ENCODE data around the gene KIDINS220.
A peak's percentile ranks its signal among the peaks of the same experiment; 100 is the strongest.

Gene KIDINS220

DNA sequence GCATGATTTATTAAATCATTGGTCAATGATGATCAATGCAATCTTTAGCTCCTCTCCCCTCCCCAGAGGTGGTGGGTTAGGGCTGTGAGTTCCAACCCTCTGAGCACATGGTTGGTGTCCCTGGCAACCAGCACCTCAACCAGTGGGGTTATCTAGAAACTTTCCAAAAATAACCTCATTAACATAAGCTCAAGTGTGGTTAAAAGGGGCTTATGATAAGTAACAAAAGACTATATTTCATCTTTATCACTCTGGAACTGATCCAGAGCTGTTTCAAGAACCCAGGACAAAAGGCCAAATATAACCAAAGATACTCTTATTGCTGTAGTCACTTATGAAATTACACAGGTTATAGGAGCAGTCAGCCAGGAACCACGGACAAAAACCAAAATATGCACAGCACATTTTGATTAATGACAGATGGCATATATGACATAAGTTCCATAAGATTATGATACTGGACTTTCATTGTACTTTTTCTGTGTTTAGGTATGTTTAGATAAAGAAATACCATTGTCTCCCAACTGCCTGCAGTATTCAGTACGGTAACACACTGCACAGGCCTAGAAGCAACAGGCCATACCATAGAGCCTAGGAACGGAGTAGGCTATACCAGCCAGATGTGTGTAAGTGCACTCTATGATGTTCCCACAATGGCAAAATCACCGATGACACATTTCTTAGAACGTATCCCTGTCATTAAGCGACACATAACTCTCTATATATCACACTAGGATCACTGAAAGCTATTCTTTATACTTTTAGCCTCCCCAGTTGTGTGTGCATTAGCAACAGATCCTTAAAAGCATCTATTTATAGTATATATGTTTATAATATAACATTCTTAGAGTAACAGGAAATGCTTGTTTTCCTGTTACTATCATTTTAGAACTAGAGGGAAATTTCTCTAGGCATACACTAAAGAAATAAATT lies 31.9 kb downstream of the KIDINS220 start:
- no peak for DNase-seq (ENCODE audit: low spot score)

DNA sequence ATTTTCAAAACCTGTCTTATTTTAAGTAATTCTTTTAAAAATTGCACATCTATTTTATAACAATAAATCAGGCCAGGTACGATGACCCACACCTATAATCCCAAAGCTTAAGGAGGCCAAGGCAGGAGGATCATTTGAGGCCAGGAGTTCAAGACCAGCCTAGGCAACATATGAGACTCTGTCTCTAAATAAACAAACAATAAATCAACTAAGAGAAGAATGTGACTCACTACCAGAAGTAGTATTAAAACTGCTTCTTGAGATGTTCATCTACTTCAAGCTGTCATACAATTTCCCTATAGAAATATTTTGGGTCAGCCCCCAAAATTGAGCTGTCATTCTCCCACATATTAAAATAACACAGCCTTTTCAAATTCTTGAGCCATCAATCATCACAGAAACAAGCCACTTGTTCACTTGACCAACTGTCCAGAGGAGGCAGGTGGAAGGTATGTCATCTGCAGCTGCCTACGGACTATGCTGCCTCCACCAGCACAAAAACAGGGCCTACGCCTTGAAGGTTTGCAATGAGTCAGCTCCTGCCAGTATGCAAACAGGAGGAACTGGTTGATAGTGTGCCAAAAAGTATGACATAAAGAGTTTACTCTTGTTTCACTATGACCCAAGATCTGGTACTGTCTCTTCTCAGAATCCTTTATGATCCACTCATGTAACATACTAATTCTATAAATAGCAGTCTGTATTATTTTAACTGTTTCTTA lies 33.6 kb downstream of the KIDINS220 start:
- peak; percentile 31 for DNase-seq (ENCODE audit: low spot score)

DNA sequence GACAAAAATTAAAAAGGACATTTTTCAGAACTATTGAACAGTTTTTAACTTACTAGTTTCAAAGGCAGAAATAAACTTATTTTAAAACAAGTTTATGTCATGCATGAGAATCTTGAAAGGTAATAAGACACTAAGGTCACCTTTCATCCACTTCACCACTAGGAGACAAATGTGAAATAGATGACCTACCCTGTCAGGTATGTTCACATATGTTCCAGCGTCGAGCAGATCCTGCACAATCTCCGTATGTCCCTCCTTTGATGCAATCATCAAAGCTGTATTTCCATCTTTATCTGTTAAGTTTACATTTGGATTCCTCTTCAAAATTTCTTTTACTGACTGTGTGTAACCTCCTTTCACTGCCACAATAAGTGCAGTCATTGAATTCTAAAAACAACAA lies 34.7 kb downstream of the KIDINS220 start:
- no peak for DNase-seq (ENCODE audit: low spot score)

DNA sequence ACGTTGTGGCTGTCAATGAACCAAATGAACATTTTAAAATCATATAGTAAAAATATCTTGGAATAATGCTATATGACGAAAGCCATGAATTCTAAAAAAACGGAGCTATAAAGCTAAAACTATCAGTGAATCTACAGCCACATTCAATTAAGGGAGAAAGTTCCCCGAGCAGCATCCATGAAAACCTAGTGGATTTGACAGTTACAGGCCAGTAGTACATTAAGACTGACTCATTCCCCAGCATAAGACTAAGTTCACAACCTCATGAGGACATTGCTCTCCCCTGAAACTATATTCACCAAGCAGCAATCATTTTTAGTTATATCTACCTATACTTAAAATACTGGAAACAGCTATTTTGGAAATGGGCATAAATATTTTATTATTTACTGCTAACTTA lies 36.6 kb downstream of the KIDINS220 start:
- no peak for DNase-seq (ENCODE audit: low spot score)

DNA sequence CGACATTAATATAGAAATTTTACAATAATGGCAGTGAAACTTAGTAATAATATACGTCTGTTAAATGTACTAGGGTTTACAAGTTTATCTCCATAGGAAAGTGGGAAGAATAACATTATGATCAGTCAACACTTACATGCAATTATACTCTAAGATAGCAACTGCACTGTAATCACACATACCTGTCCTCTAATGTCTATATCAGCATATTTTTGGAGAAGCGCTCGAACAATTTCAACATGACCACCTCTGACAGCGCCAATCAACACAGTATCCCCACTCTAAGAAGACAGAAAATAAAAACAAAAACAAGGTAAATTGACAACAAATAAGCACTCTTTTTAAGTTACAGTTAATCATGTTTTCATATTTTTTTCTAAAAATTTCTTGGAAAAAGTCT lies 37.2 kb downstream of the KIDINS220 start:
- DNase-seq (ENCODE audit: low spot score) = no peak

DNA sequence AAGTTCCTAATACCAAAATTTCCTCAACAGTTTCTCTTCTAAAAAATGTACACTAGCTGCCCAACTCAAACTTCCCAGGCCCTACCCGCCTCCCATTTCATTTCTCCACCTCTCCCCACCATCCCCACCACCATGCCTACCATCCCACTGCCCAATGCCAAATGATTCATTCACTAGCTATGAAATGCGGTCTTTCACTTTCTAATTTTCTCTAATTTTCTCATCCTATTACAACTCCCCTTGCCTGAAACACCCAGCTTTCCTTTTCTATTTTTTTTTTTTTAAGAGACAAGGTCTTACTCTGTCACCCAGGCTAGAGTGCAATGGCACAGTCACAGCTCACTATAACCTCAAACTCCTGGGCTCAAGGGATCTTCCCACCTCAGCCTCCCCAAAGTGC lies 38.4 kb downstream of the KIDINS220 start:
- no peak for DNase-seq (ENCODE audit: low spot score)

DNA sequence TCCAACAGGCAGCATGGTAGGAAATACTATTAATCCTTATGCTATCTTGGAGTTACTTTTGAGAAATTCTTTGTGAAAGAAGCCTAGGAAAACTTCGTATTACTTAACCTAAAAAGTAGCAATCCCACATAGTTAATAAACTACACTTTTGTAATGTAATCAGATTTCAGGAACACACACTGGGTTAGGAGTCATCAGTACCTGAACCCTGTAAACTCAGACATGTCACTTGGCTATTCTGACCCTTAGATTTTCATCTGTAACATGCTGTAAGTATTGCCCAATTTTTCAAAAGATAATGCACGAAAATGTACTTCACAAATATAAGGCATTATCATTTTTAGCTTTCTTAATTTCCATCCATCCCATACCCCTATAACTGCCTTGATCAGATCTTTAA lies 39.0 kb downstream of the KIDINS220 start:
- DNase-seq (ENCODE audit: low spot score) = no peak

DNA sequence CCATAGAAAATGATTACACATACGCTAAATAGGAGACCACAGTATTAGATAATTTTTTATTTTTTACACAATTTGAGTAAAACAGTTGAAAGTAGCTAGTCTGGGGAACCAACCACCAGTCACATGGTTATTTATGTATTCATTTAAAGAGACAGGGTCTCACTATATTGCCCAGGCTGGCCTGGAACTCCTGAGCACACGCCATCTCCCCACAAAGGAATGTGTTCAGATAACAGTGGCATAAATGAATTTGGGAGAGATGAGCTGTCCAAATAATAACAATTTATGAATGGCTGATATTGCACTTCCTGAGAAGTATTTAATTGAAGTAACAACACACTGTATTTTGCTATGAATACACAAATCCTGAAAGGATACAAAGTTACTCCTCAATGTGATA lies 39.7 kb downstream of the KIDINS220 start:
- DNase-seq (ENCODE audit: low spot score) = no peak

DNA sequence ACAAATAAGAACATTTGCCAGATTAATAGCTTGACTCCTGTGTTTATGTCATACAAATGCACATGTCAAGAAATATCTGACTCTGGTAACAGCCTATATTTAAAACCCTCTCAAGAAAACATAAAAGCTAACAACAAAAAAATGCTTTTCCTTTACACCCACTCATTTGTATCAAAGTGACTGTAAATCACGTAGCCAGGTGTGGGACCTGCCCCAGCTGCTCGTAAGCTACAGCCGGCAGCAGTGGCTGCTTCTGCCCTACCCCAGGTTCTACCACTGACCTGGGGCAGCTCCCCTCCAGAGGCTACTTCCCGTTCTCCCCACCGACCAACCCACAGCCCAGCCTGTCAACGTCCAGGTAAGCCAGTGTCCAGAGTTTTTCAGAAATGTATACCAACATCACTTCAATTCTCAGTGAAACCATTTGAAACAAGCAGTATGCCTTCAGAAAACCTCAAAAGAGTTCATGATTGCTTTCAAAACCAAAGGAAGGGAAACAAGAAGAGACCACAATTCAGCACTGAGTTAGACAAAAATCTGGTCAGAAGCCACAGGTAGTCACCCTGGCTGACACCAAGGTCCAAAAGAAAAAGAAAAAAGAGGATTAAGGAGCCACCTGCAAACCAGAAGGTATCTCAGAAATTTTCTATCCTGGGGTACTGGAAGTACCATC lies 40.4 kb downstream of the KIDINS220 start:
- DNase-seq (ENCODE audit: low spot score) = no peak

DNA sequence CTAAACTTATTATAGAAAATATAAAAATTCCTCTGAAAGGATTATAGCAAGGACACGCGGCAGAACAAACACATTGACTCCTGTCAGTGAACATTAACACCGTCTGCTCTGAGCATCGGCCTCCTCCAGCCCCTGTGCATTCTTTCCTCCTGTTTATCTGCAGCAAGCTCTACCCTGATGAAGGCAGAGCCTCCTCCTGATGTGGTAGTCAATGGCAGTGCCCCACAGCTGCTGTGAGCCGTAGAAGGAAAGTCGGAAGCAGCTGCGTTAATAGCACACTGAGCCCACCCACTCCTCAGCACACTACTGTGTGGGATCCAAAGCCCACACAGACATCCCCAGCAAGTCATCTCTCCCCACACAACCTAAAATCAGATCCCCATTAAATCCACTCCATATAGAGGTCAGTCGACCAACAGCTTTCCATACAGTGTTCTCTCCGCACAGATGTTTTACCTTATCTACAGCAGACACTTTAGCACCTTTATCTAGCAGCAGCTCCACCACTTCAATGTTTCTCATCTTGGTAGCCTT lies 41.0 kb downstream of the KIDINS220 start:
- DNase-seq (ENCODE audit: low spot score) = no peak

DNA sequence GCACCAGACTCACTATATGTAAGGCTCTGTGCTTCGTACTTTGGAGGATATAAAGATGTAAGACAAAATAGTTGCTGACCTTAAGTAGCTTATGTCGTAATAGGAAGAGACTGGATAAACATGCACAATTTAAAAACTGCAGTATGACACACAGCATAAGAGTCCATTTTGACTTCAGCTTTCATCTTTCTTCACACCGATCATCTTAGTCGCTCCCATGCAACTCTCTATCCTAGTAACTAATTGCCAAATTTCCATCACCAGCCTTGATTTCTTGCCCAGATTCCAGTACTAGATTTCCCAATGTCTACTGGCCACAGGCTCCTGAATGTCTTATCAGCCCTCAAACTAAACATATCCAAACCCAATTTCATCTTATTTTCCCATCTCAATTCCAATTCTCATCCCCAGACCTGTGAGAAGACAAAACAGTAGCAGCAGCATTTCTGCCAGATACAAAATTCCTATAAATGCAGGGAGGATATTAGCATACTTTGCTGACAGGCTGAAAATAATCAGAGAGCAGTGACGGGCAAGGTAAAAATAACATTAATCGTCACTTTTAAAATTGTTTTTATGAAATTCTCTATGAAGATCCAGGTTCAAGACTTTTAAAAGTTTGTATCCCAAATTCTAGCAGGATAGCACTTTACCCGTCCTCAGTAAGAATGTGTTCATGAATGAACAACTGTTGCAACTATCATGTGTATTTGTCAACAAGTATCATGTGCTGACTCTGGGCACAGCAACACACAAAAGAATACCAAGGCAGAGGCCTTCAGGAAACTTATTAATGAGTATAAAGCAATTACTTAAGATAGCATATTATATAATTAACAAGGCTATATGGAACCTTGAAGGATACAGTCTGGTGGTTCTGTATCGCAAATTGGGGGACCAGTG lies 42.2 kb downstream of the KIDINS220 start:
- DNase-seq (ENCODE audit: low spot score) = no peak

DNA sequence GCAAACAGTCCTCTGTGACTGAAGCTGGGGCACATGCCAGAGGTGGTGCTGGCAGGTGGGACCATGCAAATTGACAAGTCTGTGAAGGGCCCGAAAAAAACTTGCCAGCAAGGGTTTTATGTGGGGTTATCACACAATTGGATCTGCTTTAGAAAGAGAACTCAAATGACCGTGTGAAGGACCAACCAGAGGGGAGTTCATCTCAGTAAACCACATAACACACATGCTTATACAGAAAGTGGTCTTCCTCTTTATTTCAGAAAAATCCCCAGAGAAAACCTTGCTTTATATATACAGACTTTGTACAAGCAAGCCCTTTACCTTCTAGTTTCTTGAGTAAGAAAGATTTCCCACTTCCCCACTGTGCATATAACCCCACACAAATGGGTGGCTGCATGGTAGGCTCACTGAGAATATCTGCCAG lies 46.7 kb downstream of the KIDINS220 start:
- no peak for DNase-seq (ENCODE audit: low spot score)

DNA sequence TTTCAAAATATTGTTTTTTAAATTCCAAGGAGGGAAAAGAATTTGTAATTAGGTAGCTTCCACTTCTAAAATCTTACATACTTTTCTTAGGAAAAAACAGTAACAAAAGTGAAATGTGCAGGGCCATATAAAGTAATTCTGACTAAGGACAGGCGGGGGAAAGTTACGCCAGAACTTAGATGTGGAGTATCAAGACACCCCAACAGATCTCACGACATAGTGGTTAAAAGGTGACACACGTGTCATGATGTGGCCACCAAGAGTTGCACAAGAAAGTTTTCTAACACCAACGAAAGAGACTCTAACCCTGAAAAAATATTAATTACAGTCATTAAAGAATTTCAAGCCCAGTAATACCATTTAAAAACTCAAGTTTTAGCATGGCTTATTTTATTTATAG lies 51.0 kb downstream of the KIDINS220 start:
- no peak for DNase-seq (ENCODE audit: low spot score)

DNA sequence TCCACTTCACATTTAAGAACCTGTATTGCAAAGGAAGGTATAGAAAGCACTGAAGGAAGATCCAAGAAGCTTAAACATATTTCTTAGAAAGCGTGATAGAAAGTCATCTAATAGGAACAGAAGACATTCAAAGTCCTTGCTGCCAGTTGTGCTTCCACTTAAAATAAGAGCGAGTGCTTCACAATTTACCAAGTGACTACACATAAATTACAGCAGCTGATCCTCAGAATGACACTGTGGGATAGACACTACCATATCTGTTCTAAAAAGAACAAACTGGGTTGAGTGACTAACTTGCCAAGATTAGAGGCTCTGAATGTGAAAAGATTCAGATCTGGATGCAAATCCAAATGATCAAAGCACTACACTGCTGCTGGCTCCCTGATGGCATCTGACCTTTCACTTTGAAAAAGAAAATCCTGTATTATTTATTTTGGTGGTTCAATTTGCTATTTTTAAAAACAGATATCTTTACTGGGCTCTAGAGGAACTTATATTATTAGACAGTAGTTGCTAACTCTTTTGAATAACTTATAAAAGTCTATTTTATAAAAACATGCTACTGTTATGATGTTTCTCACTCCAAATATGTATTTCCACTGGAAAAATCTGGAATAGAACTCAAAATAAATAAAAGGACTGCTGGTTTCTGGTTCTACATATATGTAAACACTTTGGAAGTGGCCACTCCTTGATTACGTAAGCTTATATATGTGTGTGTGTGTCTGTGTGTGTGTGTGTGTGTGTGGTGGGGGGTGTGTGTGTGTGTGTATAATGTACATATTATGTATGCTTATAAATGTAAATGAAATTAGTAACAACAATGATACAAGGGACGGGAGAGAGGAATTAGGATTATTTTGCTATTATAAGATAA lies 57.4 kb downstream of the KIDINS220 start:
- DNase-seq (ENCODE audit: low spot score) = no peak

DNA sequence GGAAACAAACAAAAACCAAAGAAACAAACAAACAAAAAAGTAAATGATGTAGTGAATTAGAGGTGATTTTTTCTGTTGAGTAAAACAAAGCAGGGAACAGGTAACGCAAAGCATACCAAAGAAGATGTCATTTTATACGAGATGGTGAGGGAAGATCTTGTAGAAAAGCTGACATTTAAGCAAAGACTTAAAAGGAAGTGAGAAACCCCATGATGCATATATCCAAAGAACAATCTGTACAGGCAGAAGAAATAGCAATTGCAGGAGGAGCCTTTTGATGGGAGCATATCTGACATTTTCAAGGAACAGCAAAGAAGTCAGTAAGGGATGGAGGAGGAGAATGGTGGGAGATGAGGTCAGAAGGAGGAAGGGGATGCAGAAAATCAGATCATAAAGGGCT lies 63.0 kb downstream of the KIDINS220 start:
- no peak for DNase-seq (ENCODE audit: low spot score)

DNA sequence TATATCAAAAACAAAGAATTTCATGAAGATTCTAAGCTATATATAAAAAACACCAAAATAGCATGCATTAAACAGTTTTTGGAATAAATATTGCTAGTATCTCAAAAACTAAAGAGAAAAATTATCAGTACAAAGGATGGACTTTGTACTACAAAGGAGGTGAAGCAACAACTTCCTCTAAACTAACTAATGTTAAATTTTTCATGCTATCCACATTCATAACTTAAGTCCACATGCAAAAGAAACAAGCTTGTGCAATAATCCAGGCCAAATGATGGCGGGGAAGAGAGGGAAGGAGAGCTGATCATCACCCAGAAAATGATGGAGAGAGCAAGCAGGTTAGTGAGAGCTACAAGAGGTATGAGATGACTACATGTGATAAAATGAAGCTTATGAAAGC lies 70.1 kb downstream of the KIDINS220 start:
- DNase-seq (ENCODE audit: low spot score) = no peak

DNA sequence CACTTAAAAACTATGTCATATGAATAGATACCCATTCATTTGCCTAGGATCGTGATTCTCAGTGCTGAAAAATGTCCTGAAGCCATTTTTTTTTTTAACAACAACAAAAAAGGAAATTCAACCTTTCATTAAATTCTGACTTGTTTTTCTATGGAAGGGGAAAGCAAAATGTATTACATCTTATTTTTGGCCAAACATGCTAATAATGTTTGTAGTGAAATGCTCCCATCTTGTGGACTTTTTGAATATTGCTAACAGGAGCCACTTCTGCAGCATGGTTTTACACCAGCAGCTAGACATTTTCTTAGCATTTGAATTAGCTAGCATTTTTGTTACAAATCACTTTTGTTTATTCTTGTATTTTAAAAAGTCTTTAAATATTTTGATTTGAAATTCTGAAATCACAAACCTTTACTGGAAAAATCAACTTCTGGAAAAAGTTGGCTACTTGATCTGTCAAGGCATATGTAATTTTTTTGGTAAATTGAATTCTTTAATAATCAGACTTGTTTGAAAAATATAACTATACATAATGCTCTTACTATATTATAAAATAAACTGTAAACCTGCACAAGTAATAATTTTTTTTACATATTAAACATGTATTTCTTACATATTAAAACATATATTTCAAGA lies 75.8 kb downstream of the KIDINS220 start:
- DNase-seq (ENCODE audit: low spot score) = peak; percentile 20

DNA sequence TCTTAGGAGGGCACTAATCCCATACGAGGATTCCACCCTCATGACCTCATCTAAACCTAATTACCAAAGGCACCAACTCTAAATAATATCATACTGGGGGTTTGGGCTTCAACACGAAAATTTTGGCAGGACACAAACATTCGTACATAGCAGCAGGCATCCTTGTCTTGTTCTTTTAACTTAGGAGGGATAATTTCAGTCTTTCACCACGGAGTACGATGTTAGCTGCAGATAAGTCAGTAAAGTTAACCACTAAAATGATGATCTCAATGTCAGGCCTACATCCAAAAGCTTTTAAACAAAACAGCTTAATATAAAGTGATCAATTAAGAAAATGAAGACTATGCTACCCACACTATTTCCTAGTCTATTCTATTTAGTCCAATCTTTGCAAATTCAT lies 80.7 kb downstream of the KIDINS220 start:
- no peak for DNase-seq (ENCODE audit: low spot score)

DNA sequence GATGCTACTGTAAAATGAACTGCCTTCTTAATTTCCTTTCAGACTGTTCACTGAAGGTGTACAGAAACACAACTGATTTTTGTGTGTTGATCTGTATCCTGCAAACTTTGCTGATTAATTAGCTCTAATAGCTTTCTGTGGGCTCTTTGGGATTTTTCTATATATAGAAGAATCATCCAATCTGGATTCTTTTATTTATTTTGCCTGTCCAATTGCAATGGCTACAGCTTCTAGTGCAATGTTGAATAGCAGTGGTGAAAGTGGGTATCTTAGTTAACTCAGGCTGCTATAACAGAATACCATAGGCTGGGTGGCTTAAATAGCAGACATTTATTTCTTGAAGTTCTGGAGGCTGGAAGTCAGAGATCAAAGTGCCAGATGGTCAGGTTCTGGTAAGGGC lies 81.2 kb downstream of the KIDINS220 start:
- no peak for DNase-seq (ENCODE audit: low spot score)

Data from HuH-7.5 (cell line).